Mucosa of descending colon (tissue), 3 donors: ENCODE measurements around the gene GSDME. TPM values are rescaled to one million over a fixed set of nuclear protein-coding genes. Genes with fewer than 3 reads are reported as not detected.

ENCODE experiments used
- ATAC-seq: fragments of 200-7000 bp; cut with Tn5 transposase; one replicate; pipeline ENCODE4 v1.9.1; 2020; ENCODE audit warnings: mild to moderate bottlenecking, moderate library complexity
- DNase-seq, 3 donors: peaks; one replicate each; pipeline ENCODE4 v3.0.0-alpha.2; 2020
- H3K36me3 ChIP-seq: fragments of 200-600 bp; one replicate; pipeline ENCODE4 v1.8.0; 2021; ENCODE audit warnings: low read depth, mild to moderate bottlenecking
- H3K4me1 ChIP-seq: fragments of 200-600 bp; one replicate; pipeline ENCODE4 v1.8.0; 2021; ENCODE audit warnings: low read depth, mild to moderate bottlenecking
- H3K4me3 ChIP-seq: fragments of 200-600 bp; one replicate; pipeline ENCODE4 v1.8.0; 2021; ENCODE audit warnings: mild to moderate bottlenecking
- H3K9me3 ChIP-seq: fragments of 200-600 bp; one replicate; pipeline ENCODE4 v1.8.0; 2021; ENCODE audit warnings: mild to moderate bottlenecking
- intact Hi-C, 2 donors: fragments of 100-400 bp; cut with DNase I in 1 of 2; cut with micrococcal nuclease in 1 of 2; formaldehyde crosslinking; loops; one replicate each; pipeline versions ENCODE4 v1.11.0 to v1.11.1; 2022; cut with DNase I, micrococcal nuclease
- total RNA-seq, 3 donors: library from RNA; stranded (reverse); fragmentation: NEBNext Ultra II Directional in 2 of 3; extraction: Animal tissue kit (Norgen Biotek cat#: 25700) in 2 of 3; gene quantifications; one replicate each; pipeline versions ENCODE4 v1.2.1 to v1.2.4, GENCODE V29; 2021 to 2023
- TF ChIP-seq, protein P1 (sequence below): fragments of 200-600 bp; IDR thresholded peaks from one replicate; pipeline ENCODE4 v1.8.0; 2022; ENCODE audit warnings: antibody characterized with exemption, mild to moderate bottlenecking
- donor health status: DM: no; HTN: no; CAD: no; lungs with moderate emphysema.
- donor health status: DM: no; HTN: no; CAD: no.
- donor health status: DM: no; HTN: yes; CAD: no.

GSDME gene
- total RNA-seq, 3 donors from 2014 or later: 0.96 to 6.3 (median 2.3) TPM

DNA sequence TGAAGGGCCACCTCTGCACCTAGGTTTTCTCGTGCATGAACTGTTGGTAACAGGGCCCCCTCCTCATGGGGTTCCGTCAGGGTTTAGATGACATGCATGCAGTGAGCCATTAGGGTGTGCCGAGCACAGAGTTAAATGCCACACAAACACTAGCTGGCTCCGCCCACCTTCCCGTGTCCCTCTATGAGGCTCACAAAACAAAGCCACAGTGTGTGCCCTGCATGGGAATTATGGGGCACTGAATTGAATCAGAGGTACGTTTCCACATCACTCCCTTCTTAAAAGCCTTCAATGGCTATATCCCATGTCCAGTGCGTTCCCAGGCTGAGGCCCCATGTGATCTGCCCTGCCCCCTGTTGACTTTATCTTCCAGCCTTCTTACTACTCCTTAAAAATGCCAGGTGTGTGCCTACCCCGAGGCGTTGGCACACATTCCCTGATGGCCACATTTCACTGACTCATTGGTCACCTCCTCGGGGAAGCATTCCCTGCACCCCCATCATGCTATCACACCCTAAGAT lies 35.7 kb downstream of the GSDME start:
- intact Hi-C loops: no loop called here
- H3K4me1 ChIP-seq: no peaks in the 10 kb centered on the region
- no peak for ATAC-seq

GRCh38 chr7:24720283-24720682 lies 37.0 kb downstream of the GSDME start:
- Histone ChIP-seq H3K4me1 (no peaks in the 10 kb centered on the region), H3K36me3 (no peaks in the 10 kb centered on the region), H3K9me3 (no peaks in the 10 kb centered on the region), H3K4me3 (no peak overlapping the region)
- ATAC-seq: no peak
- DNase-seq: no peak
- intact Hi-C loops: no loop called here
- TF ChIP-seq, protein P1, sequence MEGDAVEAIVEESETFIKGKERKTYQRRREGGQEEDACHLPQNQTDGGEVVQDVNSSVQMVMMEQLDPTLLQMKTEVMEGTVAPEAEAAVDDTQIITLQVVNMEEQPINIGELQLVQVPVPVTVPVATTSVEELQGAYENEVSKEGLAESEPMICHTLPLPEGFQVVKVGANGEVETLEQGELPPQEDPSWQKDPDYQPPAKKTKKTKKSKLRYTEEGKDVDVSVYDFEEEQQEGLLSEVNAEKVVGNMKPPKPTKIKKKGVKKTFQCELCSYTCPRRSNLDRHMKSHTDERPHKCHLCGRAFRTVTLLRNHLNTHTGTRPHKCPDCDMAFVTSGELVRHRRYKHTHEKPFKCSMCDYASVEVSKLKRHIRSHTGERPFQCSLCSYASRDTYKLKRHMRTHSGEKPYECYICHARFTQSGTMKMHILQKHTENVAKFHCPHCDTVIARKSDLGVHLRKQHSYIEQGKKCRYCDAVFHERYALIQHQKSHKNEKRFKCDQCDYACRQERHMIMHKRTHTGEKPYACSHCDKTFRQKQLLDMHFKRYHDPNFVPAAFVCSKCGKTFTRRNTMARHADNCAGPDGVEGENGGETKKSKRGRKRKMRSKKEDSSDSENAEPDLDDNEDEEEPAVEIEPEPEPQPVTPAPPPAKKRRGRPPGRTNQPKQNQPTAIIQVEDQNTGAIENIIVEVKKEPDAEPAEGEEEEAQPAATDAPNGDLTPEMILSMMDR: no peak

More for the DNA sequence above, 35.7 kb downstream of the GSDME start:
- Histone ChIP-seq H3K9me3 (no peaks in the 10 kb centered on the region), H3K36me3 (no peaks in the 10 kb centered on the region), H3K4me3 (no peak overlapping the region)
- DNase-seq: no peak
- TF ChIP-seq, protein P1: no peak

- TF ChIP-seq, protein P1: no peak
- ATAC-seq: peak; percentile 39
- H3K9me3 ChIP-seq: no peaks in the 10 kb centered on the region
- H3K4me3 ChIP-seq: no peak overlapping the region
- no peaks in the 10 kb centered on the region for H3K36me3 ChIP-seq
- no peaks in the 10 kb centered on the region for H3K4me1 ChIP-seq
- intact Hi-C loops: no loop called here
- no peak for DNase-seq
Observed at GRCh38 chr7:24718977-24719491, 38.2 kb downstream of the GSDME start.

- ATAC-seq (no peak), DNase-seq (no peak)
- no peaks in the 10 kb centered on the region for H3K4me1 ChIP-seq
- H3K36me3 ChIP-seq: no peaks in the 10 kb centered on the region
- intact Hi-C loops: no loop called here
- TF ChIP-seq, protein P1: no peak
- no peak overlapping the region for H3K4me3 ChIP-seq
- no peaks in the 10 kb centered on the region for H3K9me3 ChIP-seq
Observed at GRCh38 chr7:24718431-24718831, 38.8 kb downstream of the GSDME start.

GRCh38 chr7:24717694-24718320 lies 39.5 kb downstream of the GSDME start:
- Histone ChIP-seq H3K4me1 (no peaks in the 10 kb centered on the region), H3K9me3 (no peaks in the 10 kb centered on the region), H3K4me3 (no peak overlapping the region), H3K36me3 (no peaks in the 10 kb centered on the region)
- ATAC-seq: no peak
- intact Hi-C loops: no loop called here
- DNase-seq: no peak
- TF ChIP-seq, protein P1: no peak
